Endothelial cell (in vitro differentiated cells): ENCODE results near the gene PRPF8. TPM values are rescaled to one million over a fixed set of nuclear protein-coding genes. Genes with fewer than 3 reads are reported as not detected.
A peak's percentile ranks its signal among the peaks of the same experiment; 100 is the strongest.

ENCODE experiments used
- DNase-seq: peaks from one replicate; pipeline ENCODE4 v3.0.0; 2021; ENCODE audit warnings: low spot score
- H3K27ac Mint-ChIP-seq: one replicate; pipeline ENCODE4 v1.8.0; 2021; ENCODE audit warnings: mixed read lengths, inconsistent platforms; ENCODE audit not compliant: unreplicated experiment
- H3K27me3 Mint-ChIP-seq: one replicate; pipeline ENCODE4 v1.8.0; 2021; ENCODE audit warnings: mild to moderate bottlenecking, moderate library complexity, mixed read lengths, inconsistent platforms; ENCODE audit not compliant: unreplicated experiment
- H3K36me3 Mint-ChIP-seq: one replicate; pipeline ENCODE4 v1.8.0; 2021; ENCODE audit warnings: mild to moderate bottlenecking, low read depth, mixed read lengths, inconsistent platforms; ENCODE audit not compliant: unreplicated experiment
- H3K4me1 Mint-ChIP-seq: one replicate; pipeline ENCODE4 v1.8.0; 2021; ENCODE audit warnings: mild to moderate bottlenecking, mixed read lengths, inconsistent platforms; ENCODE audit not compliant: unreplicated experiment
- H3K4me3 Mint-ChIP-seq: one replicate; pipeline ENCODE4 v1.8.0; 2021; ENCODE audit warnings: mild to moderate bottlenecking, mixed read lengths, inconsistent platforms; ENCODE audit not compliant: unreplicated experiment
- H3K9me3 Mint-ChIP-seq: one replicate; pipeline ENCODE4 v1.8.0; 2021; ENCODE audit warnings: mixed read lengths, inconsistent platforms; ENCODE audit not compliant: unreplicated experiment
- total RNA-seq: library from RNA; stranded (reverse); fragmentation: NEBNext Ultra II Directional; extraction: Animal tissue kit (Norgen Biotek cat#: 25700); gene quantifications from one replicate; pipeline ENCODE4 v1.2.1, GENCODE V29; 2021; ENCODE audit not compliant: unreplicated experiment
- TF ChIP-seq, protein P1 (sequence below): fragments of 200-600 bp; sonication (generic); IDR thresholded peaks from one replicate; pipeline ENCODE4 v1.5.0; 2021; ENCODE audit warnings: antibody characterized with exemption; ENCODE audit not compliant: unreplicated experiment

PRPF8 gene
- total RNA-seq, 1 donor from 2014 or later, result 295 TPM

DNA sequence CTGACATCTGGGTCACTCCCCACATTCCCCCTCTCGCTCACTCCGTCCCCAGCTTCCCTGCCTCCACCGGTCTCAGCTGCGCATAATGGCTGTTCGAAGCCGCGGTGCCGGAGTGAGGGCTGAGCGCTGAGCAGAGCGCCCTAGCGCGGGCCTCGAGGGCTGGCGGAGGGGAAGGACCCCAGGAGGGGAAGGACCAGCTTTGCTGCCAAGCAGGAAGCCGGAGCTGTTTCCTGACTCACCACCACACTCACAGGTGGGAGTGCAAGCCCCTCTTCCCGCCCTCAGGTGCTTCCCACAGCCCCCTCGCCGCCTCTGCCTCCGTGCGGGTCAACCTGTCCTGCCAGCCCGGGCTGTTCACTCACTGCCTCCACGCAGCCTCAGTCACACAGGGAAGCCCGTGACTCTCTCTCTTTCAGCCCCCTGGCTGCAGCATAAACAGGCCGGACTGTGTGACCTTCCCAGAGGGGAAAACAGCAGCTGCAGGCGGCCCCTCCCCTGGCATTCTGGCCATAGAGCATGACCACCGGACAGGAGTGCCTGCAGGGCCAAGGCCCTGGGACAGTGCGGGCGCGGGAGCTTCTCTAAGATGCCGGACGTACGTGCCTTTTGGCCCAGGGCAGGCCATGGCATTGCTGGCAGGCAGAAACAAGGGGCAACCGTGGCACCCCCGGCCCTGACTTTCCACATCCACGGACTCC, 79.7 kb downstream of the PRPF8 start:
- Mint-ChIP-seq H3K36me3 (peaks cover 18% of the 10 kb centered on the region), H3K27ac (no peak overlapping the region), H3K4me3 (no peak overlapping the region), H3K4me1 (peaks cover 4% of the 10 kb centered on the region), H3K9me3 (no peaks in the 10 kb centered on the region), H3K27me3 (peaks cover 8% of the 10 kb centered on the region)
- TF ChIP-seq, protein P1, sequence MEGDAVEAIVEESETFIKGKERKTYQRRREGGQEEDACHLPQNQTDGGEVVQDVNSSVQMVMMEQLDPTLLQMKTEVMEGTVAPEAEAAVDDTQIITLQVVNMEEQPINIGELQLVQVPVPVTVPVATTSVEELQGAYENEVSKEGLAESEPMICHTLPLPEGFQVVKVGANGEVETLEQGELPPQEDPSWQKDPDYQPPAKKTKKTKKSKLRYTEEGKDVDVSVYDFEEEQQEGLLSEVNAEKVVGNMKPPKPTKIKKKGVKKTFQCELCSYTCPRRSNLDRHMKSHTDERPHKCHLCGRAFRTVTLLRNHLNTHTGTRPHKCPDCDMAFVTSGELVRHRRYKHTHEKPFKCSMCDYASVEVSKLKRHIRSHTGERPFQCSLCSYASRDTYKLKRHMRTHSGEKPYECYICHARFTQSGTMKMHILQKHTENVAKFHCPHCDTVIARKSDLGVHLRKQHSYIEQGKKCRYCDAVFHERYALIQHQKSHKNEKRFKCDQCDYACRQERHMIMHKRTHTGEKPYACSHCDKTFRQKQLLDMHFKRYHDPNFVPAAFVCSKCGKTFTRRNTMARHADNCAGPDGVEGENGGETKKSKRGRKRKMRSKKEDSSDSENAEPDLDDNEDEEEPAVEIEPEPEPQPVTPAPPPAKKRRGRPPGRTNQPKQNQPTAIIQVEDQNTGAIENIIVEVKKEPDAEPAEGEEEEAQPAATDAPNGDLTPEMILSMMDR, result no peak
- DNase-seq, result no peak

DNA sequence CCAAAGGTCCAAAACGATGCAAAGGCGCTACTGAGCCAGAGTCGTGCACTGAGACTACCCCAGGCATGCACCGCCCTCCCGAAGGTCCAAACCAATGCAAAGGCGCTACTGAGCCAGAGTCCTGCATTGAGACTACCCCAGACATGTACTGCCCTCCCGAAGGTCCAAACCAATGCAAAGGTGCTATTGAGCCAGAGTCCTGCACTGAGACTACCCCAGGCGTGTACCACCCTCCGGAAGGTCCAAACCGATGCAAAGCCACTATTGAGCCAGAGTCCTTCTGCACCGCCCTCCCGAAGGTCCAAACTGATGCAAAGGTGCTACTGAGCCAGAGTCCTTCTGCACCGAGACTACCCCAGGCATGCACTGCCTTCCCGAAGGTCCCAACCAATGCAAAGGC, 83.1 kb downstream of the PRPF8 start:
- no peaks in the 10 kb centered on the region for H3K4me1 Mint-ChIP-seq
- peaks cover 20% of the 10 kb centered on the region for H3K36me3 Mint-ChIP-seq
- no peaks in the 10 kb centered on the region for H3K9me3 Mint-ChIP-seq
- H3K27ac Mint-ChIP-seq, result no peak overlapping the region
- peaks cover 10% of the 10 kb centered on the region for H3K27me3 Mint-ChIP-seq
- H3K4me3 Mint-ChIP-seq, result peak overlapping the region; percentile 31
- DNase-seq, result no peak
- TF ChIP-seq, protein P1, result no peak

Other genes with a start within 250 kb of the PRPF8 start
- 119 TPM for gene CRK, start 228.6 kb downstream of the PRPF8 start, total RNA-seq
- 117 TPM for gene MYO1C, start 192.2 kb downstream of the PRPF8 start, total RNA-seq
- 40.9 TPM for gene INPP5K, start 168.3 kb downstream of the PRPF8 start, total RNA-seq
- 215 TPM for gene PITPNA, start 122.1 kb downstream of the PRPF8 start, total RNA-seq
- 71.4 TPM for gene SLC43A2, start 56.0 kb downstream of the PRPF8 start, total RNA-seq
- gene SCARF1, start 39.1 kb downstream of the PRPF8 start, total RNA-seq, result 289 TPM
- 14.2 TPM for gene RILP, start 35.0 kb downstream of the PRPF8 start, total RNA-seq
- 4.4 TPM for gene TLCD2, start 25.5 kb upstream of the PRPF8 start, total RNA-seq
- gene WDR81, start 39.8 kb upstream of the PRPF8 start, total RNA-seq, result 20.0 TPM
- 0.56 TPM for gene SERPINF2, start 58.0 kb upstream of the PRPF8 start, total RNA-seq
- 0.77 TPM for gene SERPINF1, start 77.2 kb upstream of the PRPF8 start, total RNA-seq
- 19.3 TPM for gene SMYD4, start 145.0 kb upstream of the PRPF8 start, total RNA-seq
- 105 TPM for gene RPA1, start 145.1 kb upstream of the PRPF8 start, total RNA-seq